Activated CD4-positive, CD25-positive, alpha-beta regulatory T cell (primary cell): ENCODE results near the gene POU1F1.
"Not testable (repeated sequence)": the region's sequence is repeated elsewhere in the genome, so short reads cannot be mapped to it uniquely, and the experiment has no call there.

Experiments used
- DNase-seq, 4 experiments: peaks; one replicate each; lab custom pipeline; 2025; lab: John Stamatoyannopoulos, UW

POU1F1 gene, protein sequence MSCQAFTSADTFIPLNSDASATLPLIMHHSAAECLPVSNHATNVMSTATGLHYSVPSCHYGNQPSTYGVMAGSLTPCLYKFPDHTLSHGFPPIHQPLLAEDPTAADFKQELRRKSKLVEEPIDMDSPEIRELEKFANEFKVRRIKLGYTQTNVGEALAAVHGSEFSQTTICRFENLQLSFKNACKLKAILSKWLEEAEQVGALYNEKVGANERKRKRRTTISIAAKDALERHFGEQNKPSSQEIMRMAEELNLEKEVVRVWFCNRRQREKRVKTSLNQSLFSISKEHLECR

DNA sequence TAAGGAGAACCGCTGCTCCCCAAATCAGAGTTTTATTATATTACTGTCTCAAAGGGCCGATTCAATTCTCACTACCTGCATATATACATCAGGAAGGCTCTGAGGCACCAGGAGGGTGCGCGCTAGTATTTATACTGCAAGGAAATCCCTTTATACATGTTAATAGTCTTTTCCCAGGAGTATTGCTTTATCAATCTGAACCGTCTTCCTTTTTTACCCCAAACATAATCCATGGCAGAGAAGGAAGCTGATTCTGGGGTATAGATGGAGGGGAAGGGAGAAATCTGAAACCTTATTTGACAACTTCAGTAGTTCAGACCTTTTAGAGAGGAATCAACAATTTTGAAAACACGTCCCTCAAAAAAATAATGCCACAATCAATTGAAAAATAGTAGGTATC, at the start of gene POU1F1:
Gene POU1F1, minus strand, starts transcription at position 101 of the 400 bp plus-strand sequence. CDS start 122 bp downstream, outside the sequence.
- no peak for DNase-seq

- DNase-seq, result no peak
These were observed 48.2 kb upstream of the POU1F1 start for GRCh38 chr3:87324609-87325008.

GRCh38 chr3:87320756-87321626, 44.6 kb upstream of the POU1F1 start:
- no peak for DNase-seq

DNA sequence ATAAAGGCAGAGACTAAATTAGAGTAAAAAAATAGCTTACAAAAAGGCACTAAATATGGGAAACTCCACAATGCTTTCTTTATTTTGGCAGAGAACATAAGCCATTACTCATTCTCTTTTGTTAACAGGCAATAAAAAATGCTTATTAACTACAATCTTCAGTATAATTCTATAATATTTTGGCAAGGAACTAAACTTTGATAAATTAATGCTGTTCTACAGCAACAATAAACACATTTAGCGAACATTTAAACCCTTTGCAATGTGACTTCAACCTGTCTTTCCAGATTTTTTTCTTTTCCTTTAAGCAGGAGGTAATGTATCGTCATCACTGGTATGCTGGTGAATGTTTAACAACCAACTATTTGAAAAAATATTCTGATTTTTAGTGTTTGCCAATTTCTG, 42.2 kb upstream of the POU1F1 start:
- DNase-seq, result no peak

- no peak for DNase-seq
These were observed 41.4 kb upstream of the POU1F1 start for GRCh38 chr3:87317779-87318178.

GRCh38 chr3:87313641-87314040, 37.3 kb upstream of the POU1F1 start:
- DNase-seq, result no peak

GRCh38 chr3:87311309-87311708, 34.9 kb upstream of the POU1F1 start:
- DNase-seq, result no peak

DNA sequence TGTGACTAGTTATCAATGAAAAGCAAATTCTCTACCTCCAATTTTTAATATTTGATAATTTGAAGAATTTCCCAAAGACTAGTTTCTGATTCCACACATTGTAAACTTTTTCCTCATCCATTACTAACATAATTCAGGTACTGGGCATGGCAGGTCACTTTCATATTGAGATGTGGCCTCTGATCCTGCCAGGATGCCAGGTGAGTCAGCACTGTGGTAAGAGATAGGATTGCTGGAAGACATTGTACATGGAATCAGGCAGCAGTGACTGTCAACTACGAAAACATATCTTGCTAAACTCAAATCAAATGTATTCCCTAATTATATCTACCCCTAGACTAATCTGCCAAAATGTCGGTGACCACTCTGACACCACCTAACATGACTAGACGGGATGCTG, 33.2 kb upstream of the POU1F1 start:
- no peak for DNase-seq

- DNase-seq, result no peak
These were observed 31.4 kb upstream of the POU1F1 start for GRCh38 chr3:87307805-87308204.

DNA sequence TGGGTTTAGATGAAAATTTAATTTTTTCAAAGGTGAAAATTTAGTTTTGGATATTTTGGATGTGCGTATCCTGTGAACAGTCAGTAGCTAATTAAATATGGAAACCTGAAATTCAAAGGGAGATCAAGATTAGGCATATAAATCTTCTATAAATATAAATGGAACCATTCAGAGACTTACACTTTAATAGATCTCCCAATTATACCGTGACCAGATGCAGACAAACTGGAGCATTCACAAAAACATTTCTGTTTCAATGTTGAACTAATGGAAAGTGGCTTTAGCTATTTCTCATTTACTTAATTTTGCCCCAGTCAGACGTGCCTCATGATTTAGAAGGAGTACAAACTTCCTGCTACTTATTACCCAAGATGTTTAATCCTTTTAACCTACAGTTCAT, 29.1 kb upstream of the POU1F1 start:
- DNase-seq, result no peak

DNA sequence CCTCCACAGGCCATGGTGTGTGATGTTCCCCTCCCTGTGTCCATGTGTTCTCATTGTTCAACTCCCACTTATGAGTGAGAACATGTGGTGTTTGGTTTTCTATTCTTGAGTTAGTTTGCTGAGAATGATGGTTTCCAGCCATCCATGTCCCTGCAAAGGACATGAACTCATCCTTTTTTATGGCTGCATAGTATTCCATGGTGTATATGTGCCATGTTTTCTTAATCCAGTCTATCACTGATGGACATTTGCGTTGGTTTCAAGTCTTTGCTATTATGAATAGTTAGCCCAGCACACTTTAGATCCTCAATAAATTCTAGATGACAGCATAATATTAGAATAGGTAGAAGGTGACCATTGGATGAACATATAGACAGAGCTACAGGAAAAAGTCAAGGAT, 28.6 kb upstream of the POU1F1 start:
- not testable (repeated sequence) for DNase-seq

- DNase-seq, result no peak
These were observed 21.8 kb upstream of the POU1F1 start for GRCh38 chr3:87298111-87298718.

DNA sequence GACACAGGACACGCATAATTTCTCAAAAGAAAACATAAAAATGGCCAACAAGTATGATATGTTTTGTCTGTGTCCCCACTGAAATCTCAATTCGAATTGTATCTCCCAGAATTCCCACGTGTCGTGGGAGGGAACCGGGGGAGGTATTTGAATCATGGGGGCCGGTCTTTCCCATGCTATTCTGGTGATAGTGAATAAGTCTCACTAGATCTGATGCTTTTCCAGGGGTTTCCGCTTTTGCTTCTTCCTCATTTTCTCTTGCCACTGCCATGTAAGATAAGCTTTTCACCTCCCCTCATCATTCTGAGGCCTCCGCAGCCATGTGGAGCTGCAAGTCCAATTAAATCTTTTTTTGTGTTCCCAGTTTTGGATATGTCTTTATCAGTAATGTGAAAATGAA, 12.1 kb upstream of the POU1F1 start:
- no peak for DNase-seq

- DNase-seq, result no peak
These were observed 10.6 kb upstream of the POU1F1 start for GRCh38 chr3:87287011-87287410.

DNA sequence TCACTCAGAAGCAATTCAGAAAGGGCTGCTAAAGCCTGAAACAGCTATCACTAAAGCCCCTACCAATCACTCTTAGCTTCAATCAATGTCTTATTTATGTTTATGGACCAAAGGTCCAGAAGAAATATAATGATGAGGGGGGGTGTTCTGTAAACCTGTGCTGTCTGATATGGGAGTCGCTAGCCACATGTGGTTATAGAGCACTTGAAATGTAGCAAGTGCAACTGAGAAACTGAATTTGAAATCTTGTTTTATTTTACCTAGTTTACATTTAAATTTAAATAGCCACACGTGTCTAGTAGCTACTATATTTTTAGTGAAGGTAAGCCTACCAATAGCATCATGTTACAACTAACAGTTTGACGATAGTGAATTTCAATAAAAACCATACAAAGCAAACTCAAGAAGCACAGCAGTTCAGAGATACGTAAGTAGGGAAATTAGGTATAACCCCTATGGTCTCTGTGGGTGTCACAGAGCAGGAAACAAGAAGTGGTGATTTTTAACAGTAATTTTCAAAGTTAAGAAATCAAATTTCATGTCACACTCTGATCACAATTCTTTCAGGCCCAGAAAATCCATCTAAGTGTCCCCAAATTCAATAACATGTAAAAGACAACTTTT, 3.6 kb downstream of the POU1F1 start:
- DNase-seq, result no peak

- no peak for DNase-seq
These were observed 5.3 kb downstream of the POU1F1 start for GRCh38 chr3:87270908-87271700.

- DNase-seq, result no peak
These were observed 6.7 kb downstream of the POU1F1 start for GRCh38 chr3:87269723-87270122.

- DNase-seq, result no peak
These were observed 7.7 kb downstream of the POU1F1 start for GRCh38 chr3:87268646-87269211.

GRCh38 chr3:87267953-87268645, 8.3 kb downstream of the POU1F1 start:
- no peak for DNase-seq

DNA sequence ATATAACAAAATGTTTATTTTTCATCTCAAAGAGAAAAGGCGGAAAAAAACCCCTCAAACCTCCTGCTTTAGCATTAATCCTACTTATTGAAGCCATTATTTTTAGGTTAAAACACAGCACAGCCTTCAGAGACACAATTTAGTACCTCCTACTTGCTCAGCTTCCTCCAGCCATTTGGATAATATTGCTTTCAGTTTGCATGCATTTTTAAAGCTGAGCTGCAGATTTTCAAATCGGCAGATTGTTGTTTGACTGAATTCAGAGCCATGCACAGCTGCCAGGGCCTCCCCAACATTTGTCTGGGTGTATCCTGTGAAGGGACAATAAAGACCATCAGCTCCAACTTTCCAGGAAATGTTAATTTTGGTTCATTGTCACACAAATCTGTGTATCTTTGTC, 14.5 kb downstream of the POU1F1 start:
- no peak for DNase-seq

DNA sequence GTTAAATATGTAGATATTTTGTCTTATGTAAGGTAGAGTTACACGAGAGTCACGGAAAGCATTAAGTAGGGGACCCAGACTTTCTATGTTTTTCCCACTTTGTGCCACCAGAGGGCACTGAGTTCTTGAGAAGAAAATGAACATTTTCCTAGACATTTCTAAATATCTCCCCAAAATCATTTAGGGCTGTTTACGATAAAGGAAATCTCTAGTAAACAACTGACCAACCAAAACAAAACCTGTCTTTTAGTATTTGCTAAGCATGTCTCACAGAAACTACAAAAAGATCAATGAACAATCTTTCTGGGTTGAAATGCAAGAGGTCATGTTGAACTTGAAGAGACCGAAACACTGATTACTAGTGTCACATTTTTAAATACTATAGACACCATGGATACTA, 16.1 kb downstream of the POU1F1 start:
- DNase-seq, result peak in 1 of 4 experiments; percentile 1
